Breast epithelium (tissue), 3 donors: Measurements from ENCODE around the gene RGS1.

Source experiments
- CTCF ChIP-seq, 3 donors: fragments of 450-650 bp; IDR thresholded peaks; one replicate each; pipeline ENCODE4 v1.5.1; 2016 to 2017; ENCODE audit warnings: antibody characterized with exemption in 3 of 3, mild to moderate bottlenecking in 3 of 3, moderate library complexity in 3 of 3
- POLR2A ChIP-seq: fragments of 450-650 bp; IDR thresholded peaks from one replicate; pipeline ENCODE4 v1.6.1; 2016; ENCODE audit warnings: antibody characterized with exemption, mild to moderate bottlenecking, moderate library complexity
- POLR2AphosphoS5 ChIP-seq, 3 donors: sonication (generic); formaldehyde crosslinking; IDR thresholded peaks; one replicate each; pipeline ENCODE4 v1.6.1; 2017; ENCODE audit warnings: antibody characterized with exemption in 3 of 3

DNA sequence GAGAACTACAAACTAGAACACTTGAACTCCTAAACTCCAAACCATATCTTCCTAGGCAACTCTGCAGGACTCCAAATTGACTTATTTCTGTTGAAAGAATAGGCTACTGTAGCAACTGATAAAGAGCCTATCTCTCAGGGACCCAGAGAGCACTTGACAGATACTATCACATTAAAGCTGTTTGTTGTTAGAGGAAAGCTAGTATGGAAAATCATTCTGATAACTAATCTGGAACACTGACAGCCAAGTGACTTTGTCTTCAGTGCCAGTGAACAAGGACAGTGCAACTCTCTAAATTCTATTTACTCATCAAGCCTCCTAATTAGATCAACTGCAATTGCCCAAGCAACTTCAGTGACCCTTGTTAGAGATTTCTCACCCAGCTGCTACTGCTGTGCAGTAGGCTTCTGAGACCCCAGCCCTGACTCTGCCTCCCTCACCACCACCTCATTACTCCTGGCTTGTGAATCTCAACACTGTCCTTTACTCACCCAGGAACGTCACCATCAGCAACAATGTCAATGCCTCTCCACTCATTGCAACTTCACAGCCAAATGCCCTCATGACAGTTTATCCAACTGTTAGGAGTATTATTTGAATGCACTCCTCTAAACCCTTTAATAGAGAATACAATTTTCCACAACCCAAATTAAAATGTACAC is 53.0 kb downstream of the RGS1 start:
- TF ChIP-seq POLR2A (no peak), CTCF (IDR thresholded peaks at IDR 0.05) (no peak), POLR2AphosphoS5 (IDR thresholded peaks at IDR 0.05) (no peak)
